A673 (cell line): ENCODE measurements around the gene CPT1C. TPM values are rescaled to one million over a fixed set of nuclear protein-coding genes. Genes with fewer than 3 reads are reported as not detected.
A peak's percentile ranks its signal among the peaks of the same experiment; 100 is the strongest.

Experiments used
- BruUV-seq: library from RNA; stranded (reverse); fragments of 400-500 nt; replicated peaks from 2 replicates; lab custom pipeline; 2021; lab: Mats Ljungman, UMichigan
- CTCF ChIA-PET: fragments of 300-600 bp; sonication (Branson Sonifier 250); formaldehyde crosslinking; loops from one replicate; lab custom pipeline; 2022; ENCODE audit warnings: antibody characterized with exemption; lab: Charles Lee
- POLR2A ChIA-PET: fragments of 300-600 bp; sonication (Branson Sonifier 250); formaldehyde crosslinking; loops from one replicate; lab custom pipeline; 2022; ENCODE audit warnings: antibody characterized with exemption; ENCODE audit not compliant: low non-redundant PET; lab: Charles Lee
- DNase-seq: peaks from one replicate; pipeline ENCODE4 v3.0.0-alpha.2; 2015; ENCODE audit warnings: low spot score
- H3K27ac ChIP-seq: fragments of 200-600 bp; sonication (generic); 2 replicates; pipeline ENCODE4 v1.5.1; 2016; ENCODE audit warnings: mixed run types, low read depth, mild to moderate bottlenecking, mixed read lengths, antibody characterized with exemption, low read length; ENCODE audit not compliant: poor library complexity, severe bottlenecking
- H3K27me3 ChIP-seq: fragments of 200-600 bp; sonication (generic); replicated peaks from 2 replicates; pipeline ENCODE4 v1.6.1; 2017; ENCODE audit warnings: mixed run types, low read depth, mild to moderate bottlenecking, mixed read lengths, antibody characterized with exemption, low read length; ENCODE audit not compliant: insufficient read depth, poor library complexity
- H3K36me3 ChIP-seq: fragments of 200-600 bp; sonication (generic); 2 replicates; pipeline ENCODE4 v1.6.1; 2016; ENCODE audit warnings: mixed run types, mild to moderate bottlenecking, mixed read lengths, antibody characterized with exemption, low read length; ENCODE audit not compliant: insufficient read depth, poor library complexity, severe bottlenecking
- H3K4me1 ChIP-seq: fragments of 200-600 bp; sonication (generic); 2 replicates; pipeline ENCODE4 v1.6.1; 2017; ENCODE audit warnings: mixed run types, mild to moderate bottlenecking, mixed read lengths, antibody characterized with exemption, low read length; ENCODE audit not compliant: insufficient read depth, poor library complexity, severe bottlenecking
- H3K4me3 ChIP-seq: fragments of 200-600 bp; sonication (generic); 2 replicates; pipeline ENCODE4 v1.5.1; 2016; ENCODE audit warnings: low read depth, mixed run types, mild to moderate bottlenecking, mixed read lengths, low read length; ENCODE audit not compliant: poor library complexity, severe bottlenecking
- H3K9me3 ChIP-seq: fragments of 200-600 bp; sonication (generic); 2 replicates; pipeline ENCODE4 v1.6.1; 2016; ENCODE audit warnings: mixed run types, low read depth, mild to moderate bottlenecking, mixed read lengths, antibody characterized with exemption, low read length; ENCODE audit not compliant: poor library complexity, severe bottlenecking
- EZH2 ChIP-seq: fragments of 200-600 bp; sonication (generic); IDR thresholded peaks from 2 replicates; pipeline ENCODE4 v1.6.1; 2017; ENCODE audit warnings: borderline replicate concordance, low read depth, mild to moderate bottlenecking, mixed read lengths, antibody characterized with exemption, low read length; ENCODE audit not compliant: poor library complexity, severe bottlenecking
- intact Hi-C: fragments of 100-400 bp; cut with micrococcal nuclease; formaldehyde crosslinking; loops from one replicate; pipeline ENCODE4 v1.10.0; 2022; ENCODE audit not compliant: unreplicated experiment
- total RNA-seq: library from RNA; stranded (reverse); gene quantifications from 2 replicates; pipeline ENCODE4 v1.2.3, GENCODE V29; 2021
- TF ChIP-seq, protein P1 (sequence below): fragments of 300-800, 200-600 bp; sonication (generic); conservative IDR thresholded peaks from 2 replicates; pipeline ENCODE4 v1.5.1; 2017; ENCODE audit warnings: low read depth, mild to moderate bottlenecking, antibody characterized with exemption, low read length, moderate library complexity, mixed read lengths

CPT1C gene
- total RNA-seq, 1 experiment from 2014 or later, result 23.3 TPM

DNA sequence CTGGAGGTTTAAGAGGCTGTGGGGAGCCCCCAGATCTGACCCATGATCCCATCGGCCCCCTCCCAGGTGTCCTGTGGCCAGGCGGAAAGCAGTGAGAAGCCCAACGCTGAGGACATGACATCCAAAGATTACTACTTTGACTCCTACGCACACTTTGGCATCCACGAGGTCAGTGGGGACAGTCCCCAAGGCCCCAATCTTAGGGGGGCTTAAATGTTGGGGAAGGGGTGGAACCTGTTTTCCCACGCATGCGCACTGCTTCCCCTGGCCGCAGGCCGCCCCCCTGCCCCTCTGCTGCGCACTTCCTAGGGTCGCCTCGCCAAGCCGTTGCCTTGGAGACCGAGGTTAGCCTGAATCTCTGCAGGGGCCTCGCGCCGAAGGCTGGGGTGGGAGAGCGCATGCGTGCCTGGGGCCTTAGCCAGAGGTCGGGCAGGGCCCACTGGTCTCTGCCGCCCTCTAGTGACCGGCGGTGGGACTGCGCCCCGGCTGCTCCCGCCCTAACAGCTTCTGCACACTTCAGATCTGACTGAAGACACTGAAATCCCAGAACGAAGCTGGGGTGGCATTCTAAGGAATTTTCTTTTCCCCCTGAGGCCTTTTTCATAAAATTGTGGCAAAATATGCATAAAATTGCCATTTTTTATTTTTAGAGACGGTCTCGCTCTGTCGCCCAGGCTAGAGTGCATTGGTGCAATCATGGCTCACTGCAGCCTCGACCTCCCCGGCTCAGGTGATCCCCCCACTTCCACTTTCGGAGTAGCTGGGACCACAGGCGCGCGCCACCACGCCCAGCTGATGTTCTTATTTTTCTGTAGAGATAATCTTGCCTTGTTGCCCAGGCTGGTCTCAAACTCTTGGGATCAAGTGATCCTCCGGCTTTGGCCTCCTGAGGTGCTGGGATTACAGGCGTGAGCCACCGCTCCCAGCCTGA is 10.2 kb upstream of the CPT1C start:
- DNase-seq, result peak; percentile 94
- Histone ChIP-seq H3K27ac (peak overlapping the region; percentile 57), H3K27me3 (no peaks in the 10 kb centered on the region), H3K4me1 (peaks cover 29% of the 10 kb centered on the region), H3K4me3 (no peak overlapping the region), H3K36me3 (peaks cover 45% of the 10 kb centered on the region), H3K9me3 (no peaks in the 10 kb centered on the region)
- ChIA-PET POLR2A (no interaction called here), CTCF (interaction anchor here (0.6 to 1.2 kb wide), 5 partner anchors 10 to 169 kb away, joined by 3 to 9 read pairs (median 3); partner anchors contain the start of gene CPT1C)
- BruUV-seq, result no TSS peak
- intact Hi-C loops, result no loop called here
- TF ChIP-seq, protein P1, sequence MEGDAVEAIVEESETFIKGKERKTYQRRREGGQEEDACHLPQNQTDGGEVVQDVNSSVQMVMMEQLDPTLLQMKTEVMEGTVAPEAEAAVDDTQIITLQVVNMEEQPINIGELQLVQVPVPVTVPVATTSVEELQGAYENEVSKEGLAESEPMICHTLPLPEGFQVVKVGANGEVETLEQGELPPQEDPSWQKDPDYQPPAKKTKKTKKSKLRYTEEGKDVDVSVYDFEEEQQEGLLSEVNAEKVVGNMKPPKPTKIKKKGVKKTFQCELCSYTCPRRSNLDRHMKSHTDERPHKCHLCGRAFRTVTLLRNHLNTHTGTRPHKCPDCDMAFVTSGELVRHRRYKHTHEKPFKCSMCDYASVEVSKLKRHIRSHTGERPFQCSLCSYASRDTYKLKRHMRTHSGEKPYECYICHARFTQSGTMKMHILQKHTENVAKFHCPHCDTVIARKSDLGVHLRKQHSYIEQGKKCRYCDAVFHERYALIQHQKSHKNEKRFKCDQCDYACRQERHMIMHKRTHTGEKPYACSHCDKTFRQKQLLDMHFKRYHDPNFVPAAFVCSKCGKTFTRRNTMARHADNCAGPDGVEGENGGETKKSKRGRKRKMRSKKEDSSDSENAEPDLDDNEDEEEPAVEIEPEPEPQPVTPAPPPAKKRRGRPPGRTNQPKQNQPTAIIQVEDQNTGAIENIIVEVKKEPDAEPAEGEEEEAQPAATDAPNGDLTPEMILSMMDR, result peak; percentile 99
- TF ChIP-seq EZH2, result no peak

DNA sequence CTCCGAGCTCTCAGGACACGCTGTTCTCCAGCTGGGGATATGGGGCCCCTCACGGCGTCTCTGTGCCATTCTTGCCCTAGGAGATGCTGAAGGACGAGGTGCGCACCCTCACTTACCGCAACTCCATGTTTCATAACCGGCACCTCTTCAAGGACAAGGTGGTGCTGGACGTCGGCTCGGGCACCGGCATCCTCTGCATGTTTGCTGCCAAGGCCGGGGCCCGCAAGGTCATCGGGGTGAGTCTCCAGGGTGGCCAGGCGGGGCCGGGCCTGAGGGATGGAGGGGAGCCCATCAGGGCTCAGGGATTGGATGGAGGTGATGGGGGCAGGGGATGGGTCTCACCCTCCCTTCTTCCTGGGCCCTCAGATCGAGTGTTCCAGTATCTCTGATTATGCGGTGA is 9.1 kb upstream of the CPT1C start:
- Histone ChIP-seq H3K4me1 (peaks cover 26% of the 10 kb centered on the region), H3K36me3 (peaks cover 51% of the 10 kb centered on the region), H3K4me3 (no peak overlapping the region), H3K9me3 (no peaks in the 10 kb centered on the region), H3K27ac (no peak overlapping the region), H3K27me3 (no peaks in the 10 kb centered on the region)
- CTCF ChIA-PET, result interaction anchor here (1.2 kb wide), 1 partner anchor 8 kb away, joined by 5 read pairs; the partner anchor contains the start of gene CPT1C
- intact Hi-C loops, result no loop called here
- no TSS peak for BruUV-seq
- no peak for DNase-seq
- POLR2A ChIA-PET, result no interaction called here
- TF ChIP-seq, protein P1, result no peak
- no peak for TF ChIP-seq EZH2

DNA sequence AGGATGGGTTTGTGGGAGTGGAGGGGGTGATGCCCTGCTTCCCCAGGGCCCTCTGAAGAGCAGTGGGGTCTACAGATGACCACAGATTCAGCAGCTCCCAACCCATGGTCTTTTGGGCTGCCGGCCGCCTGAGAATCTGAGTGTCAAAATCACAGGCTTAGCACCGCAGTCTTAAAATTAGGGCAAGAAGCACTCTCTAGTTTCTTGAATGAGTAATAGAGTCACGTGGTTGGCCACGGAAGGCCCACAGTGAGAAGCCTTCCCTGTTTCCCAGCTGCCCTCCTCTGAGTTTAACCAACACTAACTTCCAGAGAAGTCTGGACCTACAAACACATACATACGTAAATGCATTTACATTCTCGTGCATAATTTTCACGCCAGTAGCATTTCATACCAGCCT is 8.6 kb upstream of the CPT1C start:
- H3K4me3 ChIP-seq, result no peak overlapping the region
- CTCF ChIA-PET, result no interaction called here
- POLR2A ChIA-PET, result no interaction called here
- H3K4me1 ChIP-seq, result peaks cover 31% of the 10 kb centered on the region
- H3K27me3 ChIP-seq, result no peaks in the 10 kb centered on the region
- peaks cover 51% of the 10 kb centered on the region for H3K36me3 ChIP-seq
- H3K27ac ChIP-seq, result no peak overlapping the region
- H3K9me3 ChIP-seq, result no peaks in the 10 kb centered on the region
- DNase-seq, result no peak
- no TSS peak for BruUV-seq
- intact Hi-C loops, result no loop called here
- no peak for TF ChIP-seq EZH2
- TF ChIP-seq, protein P1, result no peak
